ENCODE results near the gene CEMIP2.

GRCh38 chr9:71797266-71797665 lies 29.0 kb upstream of the CEMIP2 start:
- TF ChIP-seq, protein P1, sequence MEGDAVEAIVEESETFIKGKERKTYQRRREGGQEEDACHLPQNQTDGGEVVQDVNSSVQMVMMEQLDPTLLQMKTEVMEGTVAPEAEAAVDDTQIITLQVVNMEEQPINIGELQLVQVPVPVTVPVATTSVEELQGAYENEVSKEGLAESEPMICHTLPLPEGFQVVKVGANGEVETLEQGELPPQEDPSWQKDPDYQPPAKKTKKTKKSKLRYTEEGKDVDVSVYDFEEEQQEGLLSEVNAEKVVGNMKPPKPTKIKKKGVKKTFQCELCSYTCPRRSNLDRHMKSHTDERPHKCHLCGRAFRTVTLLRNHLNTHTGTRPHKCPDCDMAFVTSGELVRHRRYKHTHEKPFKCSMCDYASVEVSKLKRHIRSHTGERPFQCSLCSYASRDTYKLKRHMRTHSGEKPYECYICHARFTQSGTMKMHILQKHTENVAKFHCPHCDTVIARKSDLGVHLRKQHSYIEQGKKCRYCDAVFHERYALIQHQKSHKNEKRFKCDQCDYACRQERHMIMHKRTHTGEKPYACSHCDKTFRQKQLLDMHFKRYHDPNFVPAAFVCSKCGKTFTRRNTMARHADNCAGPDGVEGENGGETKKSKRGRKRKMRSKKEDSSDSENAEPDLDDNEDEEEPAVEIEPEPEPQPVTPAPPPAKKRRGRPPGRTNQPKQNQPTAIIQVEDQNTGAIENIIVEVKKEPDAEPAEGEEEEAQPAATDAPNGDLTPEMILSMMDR (IDR thresholded peaks at IDR 0.05), result no peak
- no peak for TF ChIP-seq POLR2A (IDR thresholded peaks at IDR 0.05)
